VCaP (cell line): ENCODE measurements around the gene RAB5IF.
"Not testable (repeated sequence)": the region's sequence is repeated elsewhere in the genome, so short reads cannot be mapped to it uniquely, and the experiment has no call there.

Experiments used
- H3K27ac ChIP-seq: fragments of 450-650 bp; 2 replicates; pipeline ENCODE4 v1.5.1; 2017
- CTCF ChIP-seq: fragments of 450-650 bp; conservative IDR thresholded peaks from 2 replicates; pipeline ENCODE4 v1.5.1; 2017; ENCODE audit warnings: mild to moderate bottlenecking, moderate library complexity

The RAB5IF gene

GRCh38 chr20:36628076-36628475 is 22.5 kb downstream of the RAB5IF start:
- H3K27ac ChIP-seq = no peak overlapping the region
- no peak for TF ChIP-seq CTCF

- TF ChIP-seq CTCF = no peak
- H3K27ac ChIP-seq = no peak overlapping the region
These were observed 24.4 kb downstream of the RAB5IF start for GRCh38 chr20:36629719-36630681.

GRCh38 chr20:36631646-36632045 is 26.1 kb downstream of the RAB5IF start:
- TF ChIP-seq CTCF = no peak
- H3K27ac ChIP-seq = no peak overlapping the region

- H3K27ac ChIP-seq = no peak overlapping the region
- TF ChIP-seq CTCF = no peak
These were observed 26.5 kb downstream of the RAB5IF start for GRCh38 chr20:36632147-36632486.

- no peak for TF ChIP-seq CTCF
- H3K27ac ChIP-seq = no peak overlapping the region
These were observed 27.1 kb downstream of the RAB5IF start for GRCh38 chr20:36632487-36633284.

GRCh38 chr20:36633285-36633772 is 27.8 kb downstream of the RAB5IF start:
- no peak overlapping the region for H3K27ac ChIP-seq
- TF ChIP-seq CTCF = no peak

GRCh38 chr20:36634342-36634741 is 28.8 kb downstream of the RAB5IF start:
- no peak overlapping the region for H3K27ac ChIP-seq
- no peak for TF ChIP-seq CTCF

GRCh38 chr20:36638876-36639400 is 33.4 kb downstream of the RAB5IF start:
- not testable (repeated sequence) for H3K27ac ChIP-seq
